Astrocyte (in vitro differentiated cells and primary cell): ENCODE measurements around the gene KRT6A.

ENCODE experiments used
- EZH2 ChIP-seq: IDR thresholded peaks from 2 replicates; pipeline ENCODE4 v1.6.1; 2012; ENCODE audit warnings: mild to moderate bottlenecking, low read length, inconsistent platforms; ENCODE audit not compliant: insufficient read depth
- TF ChIP-seq, protein P1 (sequence below): IDR thresholded peaks from 2 replicates; pipeline ENCODE4 v1.5.1; 2011; ENCODE audit warnings: low read depth, mild to moderate bottlenecking, inconsistent platforms, low read length, moderate library complexity; ENCODE audit not compliant: insufficient read depth

DNA sequence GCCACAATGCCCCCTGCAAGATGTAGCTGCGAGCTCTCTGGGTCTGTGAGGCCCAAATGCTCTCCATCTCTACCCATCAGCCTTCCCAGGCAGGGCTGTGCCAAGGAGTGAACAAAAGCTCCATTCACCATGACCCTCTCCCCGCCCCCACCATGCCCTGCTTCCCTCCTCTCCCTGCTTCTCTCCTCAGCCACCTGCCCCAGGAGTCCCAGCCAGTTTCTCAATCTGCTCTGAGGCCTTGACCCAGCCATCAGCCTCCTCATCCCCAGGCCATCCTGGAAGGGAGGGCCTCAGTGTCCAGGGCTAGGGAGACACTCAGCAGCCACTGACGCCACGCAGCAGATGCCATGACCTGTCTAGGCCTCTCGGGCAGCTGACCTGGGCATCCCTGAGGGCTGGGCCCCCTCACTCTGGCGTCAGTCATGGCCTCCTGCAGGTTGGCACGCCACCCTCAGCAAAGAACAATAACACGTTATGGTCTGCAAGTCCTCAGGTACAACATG lies 35.6 kb upstream of the KRT6A start:
- TF ChIP-seq, protein P1, sequence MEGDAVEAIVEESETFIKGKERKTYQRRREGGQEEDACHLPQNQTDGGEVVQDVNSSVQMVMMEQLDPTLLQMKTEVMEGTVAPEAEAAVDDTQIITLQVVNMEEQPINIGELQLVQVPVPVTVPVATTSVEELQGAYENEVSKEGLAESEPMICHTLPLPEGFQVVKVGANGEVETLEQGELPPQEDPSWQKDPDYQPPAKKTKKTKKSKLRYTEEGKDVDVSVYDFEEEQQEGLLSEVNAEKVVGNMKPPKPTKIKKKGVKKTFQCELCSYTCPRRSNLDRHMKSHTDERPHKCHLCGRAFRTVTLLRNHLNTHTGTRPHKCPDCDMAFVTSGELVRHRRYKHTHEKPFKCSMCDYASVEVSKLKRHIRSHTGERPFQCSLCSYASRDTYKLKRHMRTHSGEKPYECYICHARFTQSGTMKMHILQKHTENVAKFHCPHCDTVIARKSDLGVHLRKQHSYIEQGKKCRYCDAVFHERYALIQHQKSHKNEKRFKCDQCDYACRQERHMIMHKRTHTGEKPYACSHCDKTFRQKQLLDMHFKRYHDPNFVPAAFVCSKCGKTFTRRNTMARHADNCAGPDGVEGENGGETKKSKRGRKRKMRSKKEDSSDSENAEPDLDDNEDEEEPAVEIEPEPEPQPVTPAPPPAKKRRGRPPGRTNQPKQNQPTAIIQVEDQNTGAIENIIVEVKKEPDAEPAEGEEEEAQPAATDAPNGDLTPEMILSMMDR: no peak
- no peak for TF ChIP-seq EZH2
